Amniotic epithelial cell (primary cell): ENCODE results near the gene TOP3B.
A peak's percentile ranks its signal among the peaks of the same experiment; 100 is the strongest.

ENCODE experiments used
- DNase-seq: peaks from one replicate; pipeline ENCODE4 v3.0.0-alpha.2; 2010; ENCODE audit warnings: low read depth

TOP3B gene

DNA sequence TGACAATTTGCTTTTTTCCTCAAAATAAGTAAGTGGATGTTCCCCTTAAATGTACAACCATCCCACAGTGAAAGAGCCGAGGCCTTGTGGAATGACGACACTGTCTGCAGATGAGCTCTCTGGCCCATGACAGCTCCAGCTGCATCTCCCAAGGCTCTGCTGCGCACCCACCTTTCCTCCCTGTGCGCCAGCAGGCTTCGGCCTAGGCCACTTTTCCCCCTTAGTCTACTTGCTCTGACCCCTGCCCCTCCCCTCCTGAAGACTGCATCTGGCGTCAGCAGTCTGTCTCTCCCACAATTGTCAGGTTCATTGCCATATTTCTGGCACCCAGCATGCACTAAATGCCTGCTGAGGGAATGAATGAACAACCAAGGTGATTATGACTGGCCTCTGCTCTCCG is 2.0 kb downstream of the TOP3B start:
- no peak for DNase-seq

DNA sequence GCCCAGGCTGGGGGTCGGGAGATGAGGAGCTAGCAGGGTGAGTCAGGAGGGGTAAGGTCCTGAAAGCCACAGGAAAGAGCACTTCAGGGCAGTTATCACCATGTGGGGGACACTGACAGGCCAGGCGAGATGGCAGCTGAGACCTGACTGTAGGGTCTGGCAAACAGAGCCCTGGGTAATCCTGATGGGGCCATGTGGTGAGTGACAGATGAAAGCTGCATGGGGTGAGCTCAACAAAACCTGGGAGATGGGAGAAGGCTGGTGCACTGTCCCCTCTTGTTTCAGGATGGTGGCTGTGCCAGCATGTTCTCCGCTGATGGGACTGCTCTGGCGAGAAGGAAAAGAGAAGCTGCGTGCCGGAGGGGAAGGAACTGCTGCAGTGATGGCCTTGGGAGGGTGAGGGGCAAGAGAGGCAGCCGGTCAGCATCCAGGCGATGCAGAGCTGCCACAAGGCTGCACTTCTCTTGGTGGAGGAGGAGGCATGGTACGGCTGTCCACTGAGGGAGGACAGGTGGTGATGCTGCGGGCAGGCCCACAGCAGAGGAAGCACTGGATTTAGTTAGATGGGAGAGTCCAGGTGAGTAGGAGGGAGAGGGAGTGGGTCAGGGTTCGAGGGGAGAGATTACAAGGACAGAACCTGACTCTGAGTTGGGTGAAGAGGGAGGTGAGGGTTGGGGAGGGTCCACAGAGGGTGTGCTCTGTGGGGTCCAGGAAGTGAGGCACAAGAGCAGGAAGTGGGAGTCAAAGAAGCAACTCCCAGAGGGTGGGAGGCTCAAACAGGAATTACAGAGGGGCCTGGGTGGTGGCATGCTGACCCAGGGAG is 3.8 kb downstream of the TOP3B start:
- DNase-seq = no peak

DNA sequence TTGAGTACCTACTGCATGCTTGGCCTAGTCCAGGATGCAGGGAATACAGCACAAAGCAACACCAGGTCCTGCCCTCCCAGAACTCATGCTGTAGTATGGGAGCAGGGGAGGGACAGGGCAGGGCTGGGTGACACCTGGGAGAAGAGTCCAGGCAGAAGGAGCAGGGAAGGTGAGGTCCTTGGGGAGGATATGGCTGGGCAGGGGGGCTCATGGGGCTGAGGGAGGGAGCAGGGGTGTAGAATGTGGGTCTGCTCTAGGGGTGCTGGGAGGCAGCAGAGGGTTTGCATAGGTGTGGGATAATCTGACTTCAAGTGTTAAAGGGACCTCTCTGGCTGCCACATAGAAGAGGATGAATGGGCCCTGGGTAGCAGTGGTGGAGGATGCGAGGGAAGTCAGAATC is 4.8 kb downstream of the TOP3B start:
- DNase-seq = no peak

DNA sequence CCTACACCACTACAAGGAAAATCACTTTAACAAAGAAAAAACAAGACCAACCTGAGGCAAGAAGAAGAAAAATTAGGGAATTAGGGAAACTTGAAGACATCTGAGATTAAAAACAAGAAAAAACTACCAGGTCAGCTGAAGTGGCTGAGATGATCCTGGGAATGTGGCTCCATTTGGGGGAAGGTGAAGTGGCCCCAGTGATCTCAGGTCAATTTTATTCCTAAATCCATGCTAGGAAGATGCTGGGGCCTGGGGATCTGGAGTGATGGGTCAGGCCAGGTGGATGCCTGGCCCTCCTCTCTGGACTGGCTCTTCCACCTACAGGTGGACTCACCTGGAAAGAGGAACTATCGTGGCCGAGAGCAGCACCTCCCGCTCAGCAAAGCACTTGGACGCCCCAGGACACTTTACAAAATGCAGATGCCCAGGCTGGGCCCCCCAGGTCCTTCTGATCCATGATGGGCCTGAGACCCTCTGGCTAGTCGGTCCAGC is 6.7 kb downstream of the TOP3B start:
- no peak for DNase-seq

DNA sequence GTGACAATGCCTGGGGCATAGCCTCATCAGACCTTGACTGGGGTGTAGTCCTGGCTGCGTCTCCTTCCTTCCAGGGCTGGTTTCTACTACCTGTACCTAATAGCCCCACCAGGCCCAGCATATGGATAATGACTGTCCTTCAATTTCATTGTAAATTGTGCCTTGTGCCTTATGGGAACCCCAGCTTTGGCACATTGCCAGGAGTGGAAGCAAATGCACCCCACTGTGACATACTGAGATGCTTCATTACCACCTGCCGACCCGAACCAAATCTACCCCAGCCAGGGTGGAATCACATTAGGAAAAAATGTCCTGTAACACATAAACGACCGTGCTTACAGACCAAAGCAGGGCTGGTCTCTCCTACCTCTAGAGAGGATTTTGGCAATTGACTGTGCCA is 7.3 kb downstream of the TOP3B start:
- DNase-seq = no peak

DNA sequence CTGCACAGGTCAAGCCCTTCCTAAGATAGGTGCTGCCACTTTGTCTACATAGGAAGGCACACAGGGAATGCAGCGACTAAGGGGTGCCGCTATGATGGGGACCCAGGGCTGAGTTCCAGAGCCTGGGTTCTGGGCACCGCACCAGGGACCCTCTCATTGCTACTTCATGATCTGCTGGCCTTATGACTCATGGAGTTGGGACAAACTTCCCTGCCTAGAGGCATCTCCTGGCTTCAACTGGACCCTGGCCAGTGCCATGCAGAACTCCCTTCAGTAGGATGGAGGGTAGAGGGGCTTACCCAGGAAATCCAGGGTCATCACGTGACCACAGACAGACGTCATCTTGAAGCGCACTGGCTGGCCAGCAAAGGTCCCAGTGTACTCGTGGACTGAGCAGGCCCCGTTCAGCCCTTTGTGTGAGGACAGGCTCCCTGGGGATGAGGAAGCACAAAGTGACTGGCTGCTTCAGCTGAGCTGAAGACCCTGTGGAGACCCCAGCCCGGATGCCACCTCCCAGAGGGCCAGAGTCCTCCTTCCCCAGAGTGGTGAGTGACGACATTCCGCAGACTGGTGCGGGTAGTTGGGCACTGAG is 8.4 kb downstream of the TOP3B start:
- DNase-seq = no peak

GRCh38 chr22:21972806-21973205 is 9.8 kb downstream of the TOP3B start:
- no peak for DNase-seq

DNA sequence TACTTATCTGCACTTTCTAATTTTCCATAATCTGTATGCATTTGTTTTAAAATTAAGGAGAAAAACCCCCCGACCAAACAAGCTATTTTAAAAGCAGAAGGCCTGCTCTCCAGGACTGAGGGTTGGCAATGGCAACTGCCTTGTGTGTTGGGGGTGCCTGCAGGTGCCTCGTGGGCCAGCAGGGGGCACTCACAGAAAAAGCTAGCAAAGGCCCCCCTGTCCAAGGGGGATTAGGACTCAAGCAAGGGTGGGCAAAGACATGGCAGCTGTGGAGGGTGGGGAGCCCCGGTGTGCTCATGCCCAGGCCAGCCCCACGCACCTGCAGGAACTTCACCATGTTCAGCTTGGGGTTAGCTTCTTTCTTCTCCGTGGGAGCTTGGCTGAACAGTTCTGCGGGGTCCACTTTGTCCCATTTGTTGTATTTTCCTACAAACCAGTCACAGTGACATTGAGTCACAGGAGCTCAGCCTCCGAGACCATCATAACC is 10.3 kb downstream of the TOP3B start:
- DNase-seq = peak; percentile 19

DNA sequence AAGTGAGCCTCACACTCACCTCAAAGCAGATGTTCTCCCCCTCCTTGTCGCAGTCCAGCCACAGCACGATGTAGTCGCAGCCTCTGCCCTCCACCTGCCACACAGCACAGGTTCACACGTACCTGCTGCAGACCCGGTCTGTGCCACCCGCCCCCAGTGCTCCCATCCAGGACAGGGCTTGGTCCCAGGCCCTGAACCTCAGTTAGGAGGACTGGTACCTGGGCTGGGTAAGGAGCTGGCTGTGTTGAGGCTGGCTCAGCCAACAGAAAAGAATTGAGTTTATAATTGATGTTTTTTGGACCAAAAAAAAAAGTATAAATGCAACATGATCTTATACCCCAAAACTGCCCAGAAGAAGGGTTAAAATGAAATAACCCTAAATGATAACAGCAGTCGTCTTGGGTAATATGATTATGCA is 10.7 kb downstream of the TOP3B start:
- no peak for DNase-seq

DNA sequence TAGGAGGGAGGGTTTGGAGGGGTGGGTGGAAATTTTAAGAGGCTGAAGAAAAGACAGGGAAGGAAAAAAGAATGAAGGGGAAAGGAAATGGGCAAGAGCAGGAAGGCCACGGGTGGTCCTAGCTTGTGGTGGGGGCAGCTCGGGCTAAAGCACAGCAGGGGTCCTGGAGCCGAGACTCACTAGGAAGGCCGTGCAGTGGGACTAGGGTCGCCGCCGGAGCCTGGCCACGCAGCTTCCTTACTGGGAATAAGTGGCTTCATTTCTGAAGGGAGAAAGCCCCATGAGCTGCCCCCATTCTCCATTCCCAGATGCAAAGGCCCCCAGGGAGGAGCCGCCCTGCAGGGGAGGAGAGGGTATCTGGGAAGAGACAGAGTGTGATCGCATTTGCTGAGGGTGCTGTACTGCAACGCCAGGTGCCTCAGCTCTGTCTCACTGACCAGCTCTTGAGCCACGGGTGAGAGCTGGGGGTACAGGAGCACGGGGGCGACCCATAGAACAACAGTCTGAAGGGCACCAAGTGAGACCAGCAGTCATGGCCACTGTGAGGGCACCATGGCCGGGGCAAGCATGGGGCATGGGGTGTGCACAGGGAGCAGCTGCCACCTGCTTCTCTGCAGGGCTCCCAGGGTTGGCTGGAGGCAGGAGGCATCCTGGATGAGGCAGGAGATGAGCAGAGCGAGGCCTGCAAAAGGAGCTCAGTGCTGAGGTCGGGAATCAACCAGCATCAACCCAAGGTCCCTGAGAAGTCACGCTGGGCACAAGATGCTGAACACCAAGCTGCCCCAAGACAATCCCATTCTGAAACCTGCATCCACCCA is 11.6 kb downstream of the TOP3B start:
- no peak for DNase-seq

DNA sequence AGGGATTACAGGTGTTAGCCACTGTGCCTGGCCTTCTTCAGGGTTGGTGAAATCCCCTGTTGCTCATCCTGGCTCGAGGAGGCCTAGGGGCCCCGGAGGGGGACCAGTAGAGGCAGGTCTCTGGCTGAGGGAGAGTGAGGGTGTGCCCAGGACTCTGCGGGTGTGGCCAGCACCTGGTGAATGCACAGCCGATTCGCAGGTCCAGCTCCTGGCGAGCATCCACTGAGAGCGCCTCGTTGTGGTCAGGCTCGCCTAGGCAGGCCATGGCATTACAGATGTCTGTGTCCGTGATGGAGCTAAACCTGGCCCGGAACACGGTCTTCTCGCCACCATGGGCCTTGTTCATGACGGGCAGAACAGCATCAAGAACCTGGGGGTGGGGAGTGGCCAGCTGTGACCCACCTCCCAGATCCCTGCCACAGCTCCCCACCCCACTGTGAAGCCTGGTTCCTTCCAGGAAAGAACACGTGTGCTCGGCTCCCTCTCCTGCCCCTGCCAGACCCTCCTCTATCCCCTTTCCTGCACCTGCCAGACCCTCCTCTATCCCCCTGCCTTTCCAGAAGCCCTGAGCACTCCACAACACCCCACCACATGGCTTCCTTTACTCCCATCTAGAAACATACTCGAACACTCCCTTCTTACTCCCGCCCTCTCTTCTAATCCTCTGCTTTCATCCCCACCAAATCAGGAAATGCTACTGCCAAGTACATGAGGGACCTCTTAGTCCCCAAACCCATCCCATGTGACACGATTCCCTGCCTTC is 12.4 kb downstream of the TOP3B start:
- no peak for DNase-seq

- no peak for DNase-seq
Observed at GRCh38 chr22:21968452-21969129, 14.0 kb downstream of the TOP3B start.

DNA sequence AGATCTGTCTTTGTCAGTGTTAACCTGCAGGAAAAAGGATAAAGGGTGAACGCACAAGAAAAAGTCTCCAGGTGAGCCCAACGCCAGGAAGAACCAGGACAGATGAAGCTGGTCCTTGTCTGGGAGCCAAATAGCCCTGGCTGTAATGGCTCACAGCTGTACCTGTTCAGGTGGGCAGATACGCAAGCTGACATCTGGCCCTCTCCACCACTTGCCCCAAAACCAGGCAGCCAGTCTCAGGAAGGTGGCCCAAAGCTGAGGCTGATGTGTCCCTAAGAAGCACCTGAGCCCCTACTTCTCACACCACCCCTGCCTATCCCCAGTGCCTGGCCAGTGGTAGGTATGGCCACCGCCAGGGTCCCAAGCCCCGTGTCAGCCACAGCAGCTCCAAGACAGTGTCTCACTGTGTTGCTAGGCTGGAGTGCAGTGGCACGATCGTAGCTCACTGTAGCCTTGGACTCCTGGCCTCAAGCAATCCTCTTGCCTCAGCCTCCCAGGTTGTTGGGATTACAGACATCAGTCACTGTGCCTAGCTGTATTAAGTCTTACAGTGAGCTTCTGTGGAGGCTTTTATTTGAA is 14.8 kb downstream of the TOP3B start:
- DNase-seq = no peak

DNA sequence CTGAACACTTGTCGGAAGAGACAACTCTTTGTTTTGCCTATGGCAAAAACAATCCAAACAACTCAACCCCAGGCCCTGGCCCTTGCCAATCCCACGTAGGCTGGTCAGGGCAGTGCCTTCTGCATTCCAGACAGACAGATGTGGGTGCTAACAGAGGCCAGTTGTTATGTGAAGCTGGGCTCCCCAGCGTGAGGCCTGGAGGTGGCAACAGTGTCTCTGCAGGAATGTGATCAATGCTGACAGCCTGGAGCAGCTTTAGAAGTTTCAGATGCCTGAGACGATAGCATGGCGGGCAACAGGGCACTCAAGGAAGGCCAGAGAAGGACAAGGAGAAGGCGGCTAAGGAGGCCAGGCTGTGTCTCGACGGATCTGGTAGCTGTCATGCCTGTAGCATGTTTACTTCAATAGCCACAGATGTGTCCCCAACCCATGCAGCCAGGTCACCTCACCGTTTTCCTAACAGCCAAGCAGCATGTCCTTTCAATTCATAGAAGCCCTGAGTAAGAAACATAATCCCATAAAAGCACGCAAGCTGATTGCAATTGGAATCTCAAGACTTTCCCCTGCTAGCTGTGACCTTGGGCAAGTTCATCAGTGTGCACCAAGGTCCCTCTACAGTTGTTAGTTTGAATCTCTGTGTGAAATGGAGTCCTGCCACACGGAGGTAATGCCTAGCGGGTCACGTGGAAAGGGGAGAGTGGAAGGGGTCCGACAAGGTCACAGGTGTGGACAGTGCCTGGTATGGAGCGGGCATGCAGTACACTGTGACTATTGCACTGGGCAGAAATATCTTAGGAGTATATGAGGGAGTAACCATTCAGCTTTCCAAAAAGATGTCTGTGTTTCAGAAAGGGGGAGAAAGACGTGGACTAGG is 15.7 kb downstream of the TOP3B start:
- DNase-seq = no peak

DNA sequence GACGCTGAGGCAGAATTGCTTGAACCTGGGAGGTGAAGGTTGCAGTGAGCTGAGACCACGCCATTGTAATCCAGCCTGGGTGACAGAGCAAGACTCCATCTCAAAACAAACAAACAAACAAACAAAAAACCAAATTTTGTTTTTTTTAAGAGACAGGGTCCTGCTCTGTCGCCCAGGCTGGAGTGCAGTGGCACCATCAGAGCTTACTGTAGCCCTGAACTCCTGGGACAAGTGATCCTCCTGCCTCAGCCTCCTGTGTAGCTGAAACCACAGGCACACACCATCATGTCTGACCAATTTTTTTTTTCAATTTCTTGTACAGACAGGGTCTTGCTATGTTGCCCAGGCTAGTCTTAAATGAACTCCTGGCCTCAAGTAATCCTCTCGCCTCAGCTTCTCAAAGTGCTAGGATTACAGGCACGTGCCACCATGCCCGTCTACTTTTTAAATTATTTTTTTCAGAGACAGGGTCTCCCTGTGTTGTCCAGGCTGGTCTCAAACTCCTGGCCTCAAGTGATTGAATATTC is 16.8 kb downstream of the TOP3B start:
- no peak for DNase-seq

- DNase-seq = no peak
Observed at GRCh38 chr22:21964918-21965484, 17.6 kb downstream of the TOP3B start.

DNA sequence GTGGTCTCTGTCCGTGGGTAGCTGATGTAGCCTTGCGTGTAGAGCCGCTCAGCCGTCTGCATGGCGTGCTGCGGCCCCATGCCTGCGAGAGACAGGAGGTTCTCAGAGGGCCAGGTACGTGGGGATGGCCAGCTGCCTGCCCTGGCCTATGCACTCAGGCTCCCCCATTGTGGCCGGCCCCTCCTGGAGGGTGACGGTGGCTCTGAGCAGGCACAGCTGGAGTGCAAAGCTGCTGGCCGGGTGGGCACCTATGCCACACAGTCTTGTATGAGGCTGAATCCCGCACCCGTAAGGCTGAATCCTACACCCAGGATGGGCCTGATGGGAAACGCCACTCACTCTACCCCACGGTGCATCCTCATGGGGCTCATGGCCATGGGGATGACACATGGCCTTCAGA is 18.4 kb downstream of the TOP3B start:
- DNase-seq = no peak

- DNase-seq = no peak
Observed at GRCh38 chr22:21963790-21964211, 18.8 kb downstream of the TOP3B start.

DNA sequence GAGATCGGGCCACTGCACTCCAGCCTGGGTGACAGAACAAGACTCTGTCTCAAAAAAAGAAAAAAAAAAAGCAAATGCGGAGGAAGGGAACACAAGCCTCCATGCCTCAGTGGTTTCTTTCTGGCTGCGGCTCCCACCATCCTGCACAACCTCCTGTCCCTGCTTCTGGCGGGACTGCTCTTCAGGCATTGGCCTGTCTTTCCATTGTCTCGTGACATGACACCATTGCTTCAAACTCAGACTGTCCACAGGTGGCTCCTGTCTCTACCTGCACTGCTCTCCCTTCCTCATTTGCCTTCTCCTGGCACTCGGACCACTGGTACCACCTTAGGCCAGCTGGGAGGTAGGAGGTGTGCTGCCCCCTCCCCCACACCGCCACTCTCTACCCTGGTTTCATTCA is 19.3 kb downstream of the TOP3B start:
- no peak for DNase-seq

DNA sequence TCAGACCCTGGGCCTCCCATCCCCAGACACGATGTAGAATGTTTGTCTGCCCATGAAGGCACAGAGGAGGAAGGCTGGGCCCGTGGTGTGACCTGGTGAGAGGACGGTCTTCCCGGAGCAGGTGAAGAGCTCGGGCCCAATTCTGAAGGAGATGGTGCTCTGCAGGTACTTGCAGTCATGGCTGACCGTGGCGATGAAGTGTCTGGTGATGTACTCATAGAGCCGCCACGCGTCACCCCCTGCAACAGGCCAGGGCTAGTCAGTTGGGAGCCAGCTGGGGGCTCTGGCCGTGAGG is 20.0 kb downstream of the TOP3B start:
- no peak for DNase-seq
